ENCODE data around the gene PIGS.

Gene PIGS

DNA sequence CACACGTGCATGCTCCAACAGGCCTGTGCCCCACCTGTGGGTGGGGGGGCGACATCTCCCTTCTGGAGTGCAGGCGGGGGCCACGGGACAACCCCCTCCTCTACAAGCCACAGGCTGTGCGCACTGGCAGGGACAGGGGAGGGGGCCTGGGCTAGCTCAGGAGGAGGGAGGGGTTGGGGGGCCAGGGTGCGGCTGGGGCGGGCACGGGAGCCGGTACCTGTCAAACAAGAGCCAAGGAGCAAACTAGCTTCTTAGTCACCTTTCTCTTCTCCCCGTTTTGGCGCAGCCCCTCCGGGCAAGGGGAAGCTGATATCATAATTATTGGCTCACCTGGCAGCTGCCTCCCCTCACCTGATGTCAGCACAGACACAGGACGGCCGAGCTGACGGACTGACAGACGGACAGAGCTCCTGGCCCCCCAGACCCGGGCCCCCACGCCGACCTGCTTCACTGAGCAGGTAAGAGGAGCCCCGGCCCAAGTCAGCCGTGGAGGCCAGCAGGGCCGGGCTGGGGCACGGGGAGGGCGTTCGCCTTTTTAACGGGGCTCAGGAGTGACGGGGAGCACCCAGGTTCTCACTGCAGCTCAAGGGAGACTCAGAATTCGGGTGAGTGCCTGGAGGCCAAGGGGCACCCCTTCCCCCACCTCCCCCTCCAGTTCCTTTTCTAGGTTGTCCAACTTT, 65.2 kb downstream of the PIGS start, which contains the start of gene FOXN1:
FOXN1 (plus strand) TSS at position 363 of the 680 bp plus-strand sequence. CDS start 17,622 bp downstream, outside the sequence.
- DNase-seq, result no peak

DNA sequence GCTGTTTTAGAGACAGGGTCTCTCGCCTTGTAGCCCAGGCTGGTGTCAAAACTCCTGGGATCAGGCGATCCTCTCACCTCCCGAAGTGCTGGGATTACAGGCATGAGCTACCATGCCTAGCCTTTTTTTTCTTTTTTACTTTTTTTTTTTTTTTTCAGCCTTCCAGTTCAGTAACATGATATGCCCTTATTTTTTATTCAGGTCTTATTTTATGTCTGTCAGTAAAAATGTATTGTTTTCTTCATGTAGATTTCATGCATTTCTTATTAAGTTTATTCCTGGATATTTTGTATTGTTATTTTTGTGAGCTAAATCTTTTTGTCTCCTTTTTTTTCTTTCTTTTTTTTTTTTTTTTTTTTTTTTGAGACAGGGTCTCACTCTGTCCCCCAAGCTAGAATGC, 67.9 kb downstream of the PIGS start:
- DNase-seq, result no peak

All from stimulated activated CD4-positive, alpha-beta T cell treated with anti-CD3 and anti-CD28 coated beads, Interleukin-15, amount 100 ng/mL, for 24 hours (primary cell).